Measurements from ENCODE around the gene INSL3.

DNA sequence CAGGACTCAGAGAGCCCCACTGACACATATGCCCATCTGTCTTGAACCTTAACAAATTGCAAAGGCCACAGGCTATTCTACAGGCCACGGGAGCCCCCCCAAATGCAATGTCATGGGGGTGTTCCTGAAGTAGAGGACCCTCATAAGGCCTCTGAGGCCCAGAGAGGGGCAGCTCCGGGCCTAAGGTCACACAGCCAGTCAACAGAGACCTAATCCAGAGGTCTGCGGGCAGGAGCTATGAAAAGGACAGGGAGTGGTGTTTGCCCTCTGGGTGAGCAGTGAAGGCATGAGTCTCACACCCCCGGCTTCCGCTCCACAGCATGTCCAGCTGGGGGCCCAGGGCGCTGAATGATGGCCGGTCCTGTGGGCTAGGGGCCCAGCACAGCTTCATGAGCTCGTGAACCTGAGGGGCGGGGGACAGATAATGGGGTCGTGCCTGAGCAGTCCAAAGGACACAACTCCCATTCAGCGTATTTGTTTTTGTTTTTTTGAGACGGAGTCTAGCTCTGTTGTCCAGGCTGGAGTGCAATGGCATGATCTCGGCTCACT is 5.3 kb upstream of the INSL3 start:
- TF ChIP-seq, protein P1, sequence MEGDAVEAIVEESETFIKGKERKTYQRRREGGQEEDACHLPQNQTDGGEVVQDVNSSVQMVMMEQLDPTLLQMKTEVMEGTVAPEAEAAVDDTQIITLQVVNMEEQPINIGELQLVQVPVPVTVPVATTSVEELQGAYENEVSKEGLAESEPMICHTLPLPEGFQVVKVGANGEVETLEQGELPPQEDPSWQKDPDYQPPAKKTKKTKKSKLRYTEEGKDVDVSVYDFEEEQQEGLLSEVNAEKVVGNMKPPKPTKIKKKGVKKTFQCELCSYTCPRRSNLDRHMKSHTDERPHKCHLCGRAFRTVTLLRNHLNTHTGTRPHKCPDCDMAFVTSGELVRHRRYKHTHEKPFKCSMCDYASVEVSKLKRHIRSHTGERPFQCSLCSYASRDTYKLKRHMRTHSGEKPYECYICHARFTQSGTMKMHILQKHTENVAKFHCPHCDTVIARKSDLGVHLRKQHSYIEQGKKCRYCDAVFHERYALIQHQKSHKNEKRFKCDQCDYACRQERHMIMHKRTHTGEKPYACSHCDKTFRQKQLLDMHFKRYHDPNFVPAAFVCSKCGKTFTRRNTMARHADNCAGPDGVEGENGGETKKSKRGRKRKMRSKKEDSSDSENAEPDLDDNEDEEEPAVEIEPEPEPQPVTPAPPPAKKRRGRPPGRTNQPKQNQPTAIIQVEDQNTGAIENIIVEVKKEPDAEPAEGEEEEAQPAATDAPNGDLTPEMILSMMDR (optimal IDR thresholded peaks at IDR 0.05 in 1 of 3, IDR thresholded peaks at IDR 0.05 in 1 of 3, conservative IDR thresholded peaks at IDR 0.05 in 1 of 3; ENCODE audit: extremely low read depth in 1 of 3, insufficient read depth in 2 of 3, low read length in 3 of 3): no peak
- TF ChIP-seq EZH2 (IDR thresholded peaks at IDR 0.05; ENCODE audit: low read length): no peak
